ENCODE measurements around the gene INSYN1.
"Not testable (repeated sequence)": the region's sequence is repeated elsewhere in the genome, so short reads cannot be mapped to it uniquely, and the experiment has no call there.

The INSYN1 gene

DNA sequence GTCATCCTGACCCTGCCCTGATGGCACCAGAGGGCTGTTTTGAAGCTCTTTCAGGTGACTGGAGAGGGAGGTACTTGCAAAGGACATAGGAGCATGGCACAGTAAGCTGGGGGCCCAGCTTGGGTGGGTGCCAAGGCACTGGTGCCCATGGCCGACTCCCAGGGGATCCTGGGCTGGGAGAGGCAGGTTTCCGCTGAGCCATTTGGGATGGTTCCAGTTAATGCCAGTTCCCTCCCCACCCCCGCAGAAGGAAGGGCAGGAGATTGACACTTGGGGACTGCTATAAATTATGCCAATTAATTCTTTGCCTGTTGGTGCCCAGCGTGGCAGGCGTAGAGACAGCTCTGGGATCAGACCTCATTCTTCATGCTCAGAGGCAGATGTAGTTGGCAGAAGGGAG lies 42.8 kb downstream of the INSYN1 start:
- DNase-seq, result no peak

GRCh38 chr15:73709686-73710085 lies 43.5 kb downstream of the INSYN1 start:
- DNase-seq, result no peak

- no peak for DNase-seq
These were observed 43.9 kb downstream of the INSYN1 start for GRCh38 chr15:73709241-73709640.

- no peak for DNase-seq
These were observed 44.5 kb downstream of the INSYN1 start for GRCh38 chr15:73708691-73709090.

- DNase-seq, result peak; percentile 44 to 62
These were observed 48.1 kb downstream of the INSYN1 start for GRCh38 chr15:73704869-73705645.

DNA sequence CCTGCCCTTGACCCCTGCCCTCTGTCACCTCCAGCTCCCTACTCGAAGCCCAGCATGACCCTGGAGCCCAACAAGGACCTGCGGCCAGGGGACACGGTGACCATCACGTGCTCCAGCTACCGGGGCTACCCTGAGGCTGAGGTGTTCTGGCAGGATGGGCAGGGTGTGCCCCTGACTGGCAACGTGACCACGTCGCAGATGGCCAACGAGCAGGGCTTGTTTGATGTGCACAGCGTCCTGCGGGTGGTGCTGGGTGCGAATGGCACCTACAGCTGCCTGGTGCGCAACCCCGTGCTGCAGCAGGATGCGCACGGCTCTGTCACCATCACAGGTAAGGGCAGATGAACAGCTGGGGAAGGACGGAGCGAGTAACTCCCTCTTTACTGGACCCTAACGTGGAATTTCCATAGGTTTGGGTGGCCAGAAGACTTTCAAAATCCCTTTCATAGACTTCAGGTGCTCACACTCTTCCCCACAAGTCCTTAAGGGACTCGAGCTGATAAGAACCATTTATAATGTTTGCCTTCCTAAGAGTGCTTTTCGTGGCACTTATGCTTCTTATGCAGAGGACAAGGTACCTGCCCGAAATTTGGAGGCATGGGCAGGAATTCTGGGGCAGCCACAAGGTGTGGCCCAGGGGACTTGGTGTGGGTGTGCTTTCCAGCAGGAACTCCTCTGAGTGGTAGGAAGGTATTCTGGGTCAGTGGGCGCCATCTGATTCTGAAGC lies 48.8 kb downstream of the INSYN1 start:
- not testable (repeated sequence) for DNase-seq

- DNase-seq, result not testable (repeated sequence)
These were observed 49.5 kb downstream of the INSYN1 start for GRCh38 chr15:73703601-73704000.

- DNase-seq, result not testable (repeated sequence)
These were observed 50.6 kb downstream of the INSYN1 start for GRCh38 chr15:73702311-73703239.

GRCh38 chr15:73700041-73700842 lies 52.9 kb downstream of the INSYN1 start:
- peak; percentile 69 to 80 for DNase-seq

GRCh38 chr15:73699249-73700040 lies 53.7 kb downstream of the INSYN1 start:
- no peak for DNase-seq

DNA sequence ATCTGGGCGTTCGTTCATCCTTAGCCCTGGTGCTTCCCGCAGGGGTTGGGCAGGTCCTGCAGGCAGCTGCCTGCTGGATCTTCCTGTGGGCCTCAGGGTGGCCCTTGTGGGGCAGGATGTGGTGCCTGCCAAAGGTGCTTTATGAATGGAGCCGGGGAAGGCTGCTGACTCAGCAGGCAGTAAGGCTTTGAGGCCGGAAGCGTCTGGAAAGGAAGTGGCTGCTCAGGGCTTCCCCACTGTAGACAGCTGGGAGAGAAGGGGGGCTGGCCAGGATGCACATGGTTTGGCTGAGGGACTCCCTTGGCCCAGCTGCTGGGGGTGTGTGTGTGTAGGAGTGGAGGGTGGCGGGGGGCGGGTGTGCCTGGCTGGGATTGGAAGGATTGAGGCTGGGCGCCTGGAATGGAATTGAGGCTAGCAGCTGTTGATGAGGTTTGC lies 56.1 kb downstream of the INSYN1 start:
- peak; percentile 61 to 74 for DNase-seq

- no peak for DNase-seq
These were observed 56.5 kb downstream of the INSYN1 start for GRCh38 chr15:73696641-73697001.

DNA sequence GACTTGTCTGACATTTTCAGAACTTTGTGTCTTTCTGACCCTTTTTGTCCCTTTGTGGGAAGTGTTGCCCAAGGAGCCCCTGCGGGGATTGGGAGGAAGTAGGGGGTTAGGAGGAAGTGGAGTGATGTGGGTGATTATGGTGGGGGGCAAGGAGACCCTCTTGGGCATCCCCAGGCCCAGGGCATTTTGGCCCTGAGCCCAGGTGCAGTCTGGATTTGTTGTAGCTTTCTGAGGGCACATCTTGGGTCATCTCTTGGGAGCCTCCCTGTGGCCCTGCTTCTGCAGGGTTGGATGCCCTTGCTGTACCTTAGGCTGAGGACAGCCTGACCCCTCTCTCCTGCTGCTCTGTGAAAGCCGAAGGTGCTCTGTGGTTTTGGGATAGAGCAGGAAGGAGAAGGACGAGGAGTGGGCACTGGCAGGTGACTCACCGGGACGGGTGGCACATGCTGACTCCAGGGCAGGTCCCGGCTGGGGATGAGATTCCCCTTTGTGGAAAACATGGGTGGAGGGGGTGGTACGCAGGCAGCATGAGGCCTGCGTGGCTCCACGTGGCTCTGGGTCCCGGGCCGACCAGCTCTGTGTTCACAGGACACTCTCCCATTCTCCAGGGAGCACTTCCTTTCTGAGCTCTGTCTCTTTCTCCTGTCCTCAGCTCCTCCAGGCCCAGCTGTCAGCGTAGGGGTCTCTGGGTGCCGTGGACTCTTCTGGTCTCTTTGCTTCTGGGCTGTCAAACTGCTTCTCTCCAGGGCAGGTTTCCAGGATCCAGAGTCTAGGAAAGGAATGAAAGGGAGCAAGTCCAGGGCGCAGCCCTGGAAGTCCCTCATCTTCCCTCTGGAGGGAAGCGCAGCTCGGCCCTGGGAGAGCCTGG lies 57.1 kb downstream of the INSYN1 start:
- no peak for DNase-seq

GRCh38 chr15:73694419-73694818 lies 58.7 kb downstream of the INSYN1 start:
- no peak for DNase-seq

GRCh38 chr15:73691396-73691795 lies 61.8 kb downstream of the INSYN1 start:
- no peak for DNase-seq

DNA sequence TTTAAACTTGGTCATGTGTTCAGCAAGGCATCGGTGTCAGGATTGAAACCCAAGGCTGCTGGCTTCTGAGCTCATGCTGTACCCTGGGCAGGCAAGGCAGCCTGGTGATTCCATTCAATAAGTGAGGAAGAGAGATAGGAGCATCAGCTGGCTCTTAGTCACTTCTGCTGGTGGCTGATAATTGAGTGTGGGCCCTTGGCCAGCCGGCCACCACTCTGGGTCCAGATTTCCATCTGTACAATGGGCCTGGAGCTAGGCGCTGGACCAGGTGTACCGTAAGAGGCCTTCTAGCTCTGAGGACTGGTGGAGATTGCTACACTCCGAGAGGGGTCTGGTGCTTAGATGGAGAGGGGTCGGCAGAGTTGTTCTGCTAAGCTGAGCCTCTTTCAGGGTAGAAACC lies 64.7 kb downstream of the INSYN1 start:
- DNase-seq, result no peak

DNA sequence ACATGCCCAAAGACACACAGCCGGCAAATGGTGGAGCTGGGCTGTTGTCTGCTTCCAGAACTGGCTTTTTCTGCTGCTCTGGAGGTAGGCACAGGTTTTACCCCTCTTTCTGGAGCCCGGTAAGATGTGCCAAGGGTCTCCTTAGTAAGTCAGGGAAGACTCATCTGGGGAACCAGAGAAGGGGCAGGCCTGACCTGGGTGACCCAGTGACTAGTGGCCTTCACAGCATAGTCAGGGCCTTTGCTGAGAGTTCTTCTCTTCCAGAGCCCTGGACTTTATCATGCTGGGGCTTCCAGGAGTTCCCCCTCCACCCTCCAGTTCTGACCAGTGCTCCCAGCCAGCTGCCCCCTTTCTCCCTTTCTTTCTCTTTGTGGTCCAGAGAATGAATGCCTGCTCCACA lies 65.8 kb downstream of the INSYN1 start:
- DNase-seq, result no peak

DNA sequence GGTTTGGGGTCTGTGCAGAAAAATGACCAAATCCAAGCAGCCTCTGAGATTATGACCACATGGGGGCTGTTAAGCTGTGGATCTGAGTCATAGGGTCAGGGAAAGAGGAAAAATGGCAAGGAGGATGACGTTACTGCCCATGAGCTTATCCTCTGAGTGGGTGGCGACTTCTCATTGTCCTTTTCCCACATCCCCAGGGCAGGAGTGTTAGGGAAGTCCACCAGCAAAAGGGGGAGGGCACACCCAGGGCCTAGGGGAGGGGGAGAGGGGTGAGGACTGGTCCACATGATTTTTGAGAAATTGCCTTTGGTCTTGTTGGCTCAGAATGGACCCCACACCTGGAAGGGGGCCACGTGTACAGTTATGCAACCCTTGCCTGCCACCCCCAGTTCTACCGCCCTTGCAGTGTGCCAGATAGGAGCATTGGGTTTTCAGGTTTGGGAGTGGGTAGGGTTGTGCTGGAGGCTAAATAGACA lies 66.3 kb downstream of the INSYN1 start:
- DNase-seq, result no peak

DNA sequence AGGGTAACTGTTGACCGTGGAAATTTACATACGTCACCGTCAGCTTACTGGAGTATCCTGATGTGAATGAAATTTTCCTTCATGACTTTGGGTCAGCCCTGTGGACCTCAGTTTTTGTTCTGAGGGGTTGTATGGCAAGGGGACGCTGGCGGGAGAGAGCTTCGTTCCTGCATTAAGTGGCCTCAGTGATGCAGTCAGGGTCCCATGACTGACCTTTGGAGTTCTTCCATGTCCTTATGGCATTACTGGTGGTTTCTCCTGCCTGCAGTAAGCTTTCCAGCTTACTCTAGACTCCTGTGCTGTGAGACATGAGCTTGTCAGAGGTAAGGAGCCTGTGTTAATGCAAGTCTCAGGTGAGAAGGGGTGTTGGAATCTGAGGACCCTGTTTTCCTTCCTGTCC lies 67.2 kb downstream of the INSYN1 start:
- no peak for DNase-seq
